Endothelial cell of umbilical vein (primary cell): Measurements from ENCODE around the gene PRKAR1B.

ENCODE experiments used
- CTCF ChIP-seq, 2 donors: IDR thresholded peaks; 1 replicate in 1 of 2; 2 replicates in 1 of 2; pipeline ENCODE4 v1.5.1; 2011; ENCODE audit warnings: low read length in 2 of 2, mild to moderate bottlenecking in 2 of 2, moderate library complexity in 2 of 2, control low read depth in 1 of 2, inconsistent platforms in 1 of 2, low read depth in 1 of 2; ENCODE audit not compliant: insufficient read depth in 1 of 2; ENCODE audit errors: extremely low read depth in 1 of 2
- EZH2 ChIP-seq: IDR thresholded peaks from 2 replicates; pipeline ENCODE4 v1.6.1; 2012; ENCODE audit warnings: borderline replicate concordance, low read depth, mild to moderate bottlenecking, moderate library complexity, low read length, inconsistent platforms; ENCODE audit not compliant: severe bottlenecking
- JUN ChIP-seq: IDR thresholded peaks from 2 replicates; pipeline ENCODE4 v1.6.1; 2011; ENCODE audit warnings: borderline replicate concordance, low read depth; ENCODE audit not compliant: insufficient read length, insufficient read depth
- POLR2A ChIP-seq: IDR thresholded peaks from 2 replicates; pipeline ENCODE4 v1.6.1; 2012; ENCODE audit warnings: low read depth, mild to moderate bottlenecking, control low read depth, low read length
- POLR2AphosphoS5 ChIP-seq: IDR thresholded peaks from 2 replicates; pipeline ENCODE4 v1.6.1; 2012; ENCODE audit warnings: low read depth, mild to moderate bottlenecking, control low read depth, low read length, moderate library complexity; ENCODE audit not compliant: insufficient read depth

DNA sequence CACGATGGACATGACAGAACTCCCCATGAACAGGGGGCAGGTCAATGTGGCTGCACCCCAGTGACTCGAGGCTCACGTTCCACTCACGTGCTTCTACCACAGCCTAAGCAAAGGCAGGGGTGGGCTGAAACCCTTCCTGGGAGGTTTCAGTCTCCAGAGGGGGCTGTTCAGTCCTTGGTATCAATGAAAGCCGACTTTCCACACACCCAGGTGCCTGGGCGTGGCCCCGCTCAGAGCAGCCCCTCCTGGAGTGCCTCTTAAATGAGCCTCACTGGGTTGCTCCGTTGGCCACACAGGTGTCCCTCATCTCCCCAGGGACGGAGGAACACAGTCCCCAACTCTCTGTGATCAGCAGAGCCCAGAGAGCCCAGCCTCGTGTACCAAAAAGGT lies 116.9 kb downstream of the PRKAR1B start:
- TF ChIP-seq CTCF (IDR thresholded peaks at IDR 0.05; ENCODE audit: extremely low read depth in 1 of 2, insufficient read depth in 1 of 2, low read depth in 1 of 2, low read length in 2 of 2), result no peak
- no peak for TF ChIP-seq POLR2A
- TF ChIP-seq EZH2, result no peak
- TF ChIP-seq POLR2AphosphoS5, result no peak
- TF ChIP-seq JUN, result no peak
